GM18858 (cell line): ENCODE results near the gene AOPEP.

Experiments
- ATAC-seq: cut with Tn5 transposase; IDR thresholded peaks from one replicate; pipeline ENCODE4 v1.9.1; 2021; ENCODE audit not compliant: unreplicated experiment

AOPEP gene

GRCh38 chr9:94791435-94791834 lies 64.9 kb downstream of the AOPEP start:
- ATAC-seq = no peak

GRCh38 chr9:94792511-94792910 lies 66.0 kb downstream of the AOPEP start:
- ATAC-seq = no peak

GRCh38 chr9:94794476-94795167 lies 68.1 kb downstream of the AOPEP start:
- ATAC-seq = no peak

GRCh38 chr9:94796687-94797086 lies 70.2 kb downstream of the AOPEP start:
- no peak for ATAC-seq

- no peak for ATAC-seq
These were observed 71.7 kb downstream of the AOPEP start for GRCh38 chr9:94798201-94798600.

- no peak for ATAC-seq
These were observed 72.2 kb downstream of the AOPEP start for GRCh38 chr9:94798708-94799107.

GRCh38 chr9:94799578-94800264 lies 73.2 kb downstream of the AOPEP start:
- ATAC-seq = no peak

- ATAC-seq = no peak
These were observed 74.1 kb downstream of the AOPEP start for GRCh38 chr9:94800424-94801117.

- ATAC-seq = no peak
These were observed 74.7 kb downstream of the AOPEP start for GRCh38 chr9:94801234-94801633.

GRCh38 chr9:94801681-94802080 lies 75.2 kb downstream of the AOPEP start:
- no peak for ATAC-seq

- no peak for ATAC-seq
These were observed 75.8 kb downstream of the AOPEP start for GRCh38 chr9:94802251-94802650.

- peak; percentile 42 for ATAC-seq
These were observed 76.3 kb downstream of the AOPEP start for GRCh38 chr9:94802793-94803192.

GRCh38 chr9:94804316-94804715 lies 77.8 kb downstream of the AOPEP start:
- ATAC-seq = no peak

GRCh38 chr9:94805051-94805489 lies 78.6 kb downstream of the AOPEP start:
- ATAC-seq = no peak

GRCh38 chr9:94805585-94805984 lies 79.1 kb downstream of the AOPEP start:
- no peak for ATAC-seq

- ATAC-seq = no peak
These were observed 79.9 kb downstream of the AOPEP start for GRCh38 chr9:94806307-94806893.

- ATAC-seq = no peak
These were observed 81.1 kb downstream of the AOPEP start for GRCh38 chr9:94807556-94807955.

- ATAC-seq = no peak
These were observed 82.6 kb downstream of the AOPEP start for GRCh38 chr9:94808926-94809700.

GRCh38 chr9:94809778-94810177 lies 83.3 kb downstream of the AOPEP start:
- ATAC-seq = no peak

- no peak for ATAC-seq
These were observed 84.6 kb downstream of the AOPEP start for GRCh38 chr9:94811074-94811473.

- ATAC-seq = no peak
These were observed 85.8 kb downstream of the AOPEP start for GRCh38 chr9:94812343-94812742.
